HG03565 (cell line): Measurements from ENCODE around the gene KCNJ12.

ENCODE experiments used
- ATAC-seq: cut with Tn5 transposase; IDR thresholded peaks from one replicate; pipeline ENCODE4 v1.9.1; 2021; ENCODE audit warnings: mild to moderate bottlenecking, moderate library complexity; ENCODE audit not compliant: unreplicated experiment

Gene KCNJ12

DNA sequence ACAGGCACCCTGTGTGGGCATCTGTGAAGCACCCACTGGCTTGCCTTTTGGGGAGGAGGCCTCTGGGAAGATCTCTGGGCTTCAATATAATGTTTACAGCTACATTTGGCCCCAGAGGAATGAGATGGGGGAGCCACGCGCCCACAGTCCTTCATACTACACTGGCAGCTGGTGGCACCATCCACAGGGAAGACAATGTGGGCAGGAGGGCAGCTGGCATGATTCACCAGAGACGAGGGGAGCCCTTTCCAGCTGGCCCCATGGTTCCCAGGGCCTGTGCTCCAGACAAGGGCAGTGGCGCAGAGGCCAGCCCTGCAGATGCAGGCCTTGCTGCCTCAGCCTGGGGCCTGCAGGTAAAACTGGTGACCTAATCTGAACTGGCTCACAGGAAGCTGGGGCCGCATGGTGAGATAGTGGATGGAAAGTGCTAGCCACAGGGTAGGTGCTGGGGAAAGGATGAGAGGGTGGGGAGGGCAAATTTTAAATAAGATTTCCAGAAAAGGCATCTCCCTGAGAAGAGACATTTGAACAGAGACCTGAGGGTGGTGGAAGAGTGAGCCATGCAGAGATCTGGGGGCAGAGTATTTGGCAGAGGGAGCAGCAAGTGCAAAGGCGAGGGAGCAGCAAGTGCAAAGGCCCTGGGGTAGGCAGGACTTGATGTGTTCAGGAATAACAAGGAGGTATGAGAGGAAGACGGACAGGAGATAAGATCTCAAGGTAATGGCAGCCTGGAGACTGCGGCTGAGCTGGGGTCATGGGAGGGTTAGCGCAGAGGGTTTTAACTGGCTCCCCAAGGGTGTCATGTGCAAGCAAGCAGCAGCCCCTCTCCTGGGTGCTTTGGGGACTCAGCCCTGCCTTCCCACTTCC lies 12.1 kb upstream of the KCNJ12 start:
- ATAC-seq = no peak

DNA sequence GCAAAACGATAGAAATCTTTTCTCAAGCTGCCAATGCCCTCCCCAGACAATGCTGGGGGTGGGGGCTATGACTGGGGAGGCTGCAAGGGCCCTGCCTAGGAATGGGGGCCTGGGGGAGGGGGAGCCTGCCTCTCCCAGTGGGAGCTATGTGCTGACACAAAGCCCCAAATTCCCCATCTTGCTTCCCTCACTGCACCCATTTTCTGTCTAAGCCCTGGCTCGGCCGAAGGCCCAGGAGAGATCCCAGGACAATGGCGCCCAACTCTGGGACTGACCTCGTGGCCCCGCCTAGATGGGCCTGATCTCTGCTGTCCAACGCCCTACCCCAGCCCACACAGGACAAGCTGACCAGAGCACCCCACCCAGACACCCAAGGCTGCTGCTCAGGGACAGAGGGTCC lies 11.1 kb upstream of the KCNJ12 start:
- no peak for ATAC-seq

GRCh38 chr17:21368545-21369246 lies 7.5 kb upstream of the KCNJ12 start:
- no peak for ATAC-seq

- no peak for ATAC-seq
Measured at GRCh38 chr17:21369395-21369794, 6.8 kb upstream of the KCNJ12 start.

DNA sequence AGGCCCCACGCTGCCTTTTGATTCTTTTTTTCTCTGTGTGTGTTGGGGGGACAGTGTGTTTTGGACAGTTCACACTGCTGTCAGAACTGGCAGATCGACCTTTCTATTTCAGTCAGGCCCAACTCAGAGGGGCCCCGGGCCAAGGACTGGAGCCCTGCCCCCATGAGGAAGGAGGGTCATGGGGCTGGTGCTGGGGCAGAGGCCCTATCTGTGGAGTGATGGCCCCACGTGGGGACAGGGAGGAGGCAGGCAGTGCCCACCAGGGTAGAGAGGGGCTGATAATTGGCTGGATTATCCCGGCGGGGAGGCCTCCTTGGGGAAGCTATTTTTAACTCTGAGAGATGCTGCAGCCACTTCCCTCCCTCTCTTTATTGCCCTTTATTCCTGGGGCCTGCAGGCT lies 5.7 kb upstream of the KCNJ12 start:
- ATAC-seq = no peak

DNA sequence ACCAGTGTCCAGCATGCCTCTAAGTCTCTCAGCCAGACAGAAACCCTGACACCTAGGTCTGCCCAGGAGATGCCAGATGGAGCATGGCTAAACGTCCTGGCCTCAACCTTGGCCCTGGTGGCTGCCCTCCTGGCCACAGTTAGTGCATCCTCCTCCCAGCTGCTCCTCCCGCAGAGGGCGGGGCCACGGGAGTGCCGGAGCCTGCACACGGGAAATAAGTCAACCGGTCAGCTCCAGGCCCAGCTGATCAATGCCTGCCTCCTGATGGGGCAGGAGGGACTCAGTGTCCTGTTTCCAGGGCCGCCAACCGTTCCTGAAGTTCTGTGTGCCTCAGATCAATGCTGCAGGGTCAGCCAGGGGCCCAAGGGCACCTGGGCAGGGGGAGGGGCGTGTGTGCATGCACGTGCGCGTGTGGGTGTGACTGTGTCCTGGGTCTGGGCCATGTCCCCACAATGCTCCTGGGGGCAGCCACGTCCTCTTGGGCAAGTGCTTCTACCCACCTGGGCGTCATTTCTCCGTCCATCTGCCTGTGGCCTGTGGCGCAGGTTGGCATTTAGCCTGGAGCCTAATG lies 4.6 kb upstream of the KCNJ12 start:
- no peak for ATAC-seq

DNA sequence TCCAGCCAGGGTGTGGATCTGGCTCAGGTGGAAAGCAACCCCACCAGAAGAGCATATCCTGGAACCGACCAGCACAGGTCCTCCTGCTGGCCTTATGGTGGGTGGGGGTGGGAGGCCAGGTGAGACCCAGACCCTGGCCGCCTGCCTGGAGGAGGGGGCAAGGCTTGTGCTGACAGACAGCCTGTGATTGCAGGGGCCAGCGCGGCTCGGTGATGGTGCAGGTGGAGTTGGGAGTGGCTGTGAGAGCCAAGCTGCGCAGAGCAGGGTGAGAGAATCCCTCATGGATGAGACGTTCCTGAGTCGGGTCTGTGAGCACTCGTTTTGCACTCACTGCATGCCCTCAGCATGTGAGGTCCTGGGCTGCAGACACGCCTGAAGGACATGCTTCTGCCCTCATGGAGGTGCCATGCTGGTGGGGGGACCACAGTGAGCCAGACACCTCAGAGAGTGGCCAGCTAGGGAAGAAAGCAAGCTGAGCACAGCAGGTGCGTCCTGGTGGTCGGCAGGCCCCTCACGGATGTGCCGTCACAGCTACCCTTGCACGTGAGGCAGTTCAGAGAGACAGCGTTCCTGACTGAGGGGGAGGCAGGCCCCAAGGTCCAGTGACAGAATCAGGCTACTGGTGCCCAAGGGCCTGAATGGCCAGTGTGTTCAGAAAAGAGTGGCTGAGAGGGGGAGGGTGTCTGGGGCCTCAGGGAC lies 3.8 kb upstream of the KCNJ12 start:
- no peak for ATAC-seq

DNA sequence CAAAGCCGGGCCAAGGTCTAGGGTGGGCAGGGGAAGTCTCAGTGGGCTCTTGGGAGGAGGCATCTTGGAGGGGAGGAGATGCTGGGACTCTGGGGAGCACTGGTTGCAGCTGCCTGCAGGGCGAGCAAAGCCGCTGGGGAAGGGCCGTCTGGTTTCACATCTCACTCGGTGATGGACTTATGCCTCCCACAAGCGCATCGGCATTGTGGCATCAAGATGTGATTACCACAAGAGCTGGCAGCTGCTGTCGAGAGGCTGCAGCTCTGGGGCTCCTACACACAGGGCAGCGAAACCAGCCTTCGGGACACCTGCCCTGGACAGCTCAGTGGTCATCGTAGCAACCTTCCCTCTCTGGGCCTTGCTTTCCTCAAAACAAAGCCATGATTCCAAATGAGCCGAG lies 3.1 kb upstream of the KCNJ12 start:
- no peak for ATAC-seq

DNA sequence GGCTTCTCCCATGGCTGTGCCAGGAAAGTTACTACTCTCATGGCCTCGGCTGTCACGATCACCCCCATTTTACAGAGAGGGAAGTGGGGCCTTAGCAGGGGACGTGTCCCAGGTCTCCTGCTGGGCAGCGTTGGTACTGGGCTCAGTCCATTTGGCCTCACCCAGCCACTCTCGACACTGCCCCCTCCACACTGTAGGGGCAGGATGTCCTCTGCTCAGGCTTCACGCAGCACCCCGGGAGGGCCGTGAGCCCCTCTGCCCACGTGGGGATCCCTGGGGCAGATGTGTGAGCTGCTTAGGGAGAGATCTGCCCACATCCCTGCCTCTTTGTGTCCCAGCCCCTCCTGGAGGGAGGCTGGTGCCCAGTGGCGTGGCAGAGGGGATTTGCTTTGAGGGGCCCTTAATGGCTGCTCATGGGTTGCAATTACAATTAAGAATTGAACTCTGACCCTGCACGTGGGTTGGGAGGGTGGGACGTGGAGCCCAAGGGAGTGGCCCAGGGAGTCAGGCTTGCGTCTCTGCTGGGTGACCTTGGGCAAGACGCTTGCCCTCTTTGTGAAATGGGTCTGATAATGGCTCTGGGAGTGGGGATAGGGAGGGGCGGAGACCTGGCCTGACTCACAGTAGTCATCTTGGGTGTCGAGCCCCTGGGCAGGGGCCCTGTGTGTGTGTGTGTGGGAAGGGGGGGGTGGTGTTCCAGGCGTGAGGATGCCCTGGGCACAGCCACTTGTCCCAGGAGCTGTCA lies 2.3 kb upstream of the KCNJ12 start:
- no peak for ATAC-seq

DNA sequence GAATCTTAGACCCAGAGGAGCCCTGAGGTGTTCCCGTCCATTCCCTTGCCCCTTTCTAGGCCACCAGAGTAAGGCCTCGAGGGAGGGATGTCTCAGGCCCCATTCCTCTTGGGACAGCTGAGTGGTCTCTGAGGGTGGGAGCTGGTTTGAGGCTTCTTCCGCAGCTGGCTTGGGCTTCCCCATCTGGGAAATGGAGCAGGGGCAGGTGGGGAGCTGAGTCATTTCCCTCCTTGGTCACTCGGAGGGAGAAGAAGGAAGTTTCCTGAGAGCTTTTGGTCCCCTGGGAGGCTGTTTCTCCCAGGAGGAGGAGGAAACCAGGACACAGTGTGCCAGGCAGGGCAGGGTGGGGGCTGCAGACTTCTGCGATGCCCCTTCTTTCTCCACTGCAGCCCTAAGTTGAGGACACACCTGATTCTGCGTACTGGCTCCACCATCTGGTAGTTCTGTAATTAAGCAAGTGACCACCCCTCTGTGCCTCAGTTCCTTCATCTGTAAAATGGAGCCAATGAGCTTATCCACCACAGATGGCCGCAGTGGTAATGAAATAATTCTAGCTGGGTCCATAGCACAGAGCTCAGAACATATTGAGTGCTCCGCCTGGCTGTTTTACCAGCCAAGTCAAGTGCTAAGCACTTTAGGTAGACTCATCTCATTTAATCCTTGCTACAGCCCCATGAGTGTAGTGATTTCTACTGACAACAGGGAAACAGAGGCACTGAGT lies 1.6 kb upstream of the KCNJ12 start:
- no peak for ATAC-seq

- no peak for ATAC-seq
Measured at GRCh38 chr17:21375162-21375560, 996 bp upstream of the KCNJ12 start.

GRCh38 chr17:21375757-21376080 lies 438 bp upstream of the KCNJ12 start:
- ATAC-seq = no peak

DNA sequence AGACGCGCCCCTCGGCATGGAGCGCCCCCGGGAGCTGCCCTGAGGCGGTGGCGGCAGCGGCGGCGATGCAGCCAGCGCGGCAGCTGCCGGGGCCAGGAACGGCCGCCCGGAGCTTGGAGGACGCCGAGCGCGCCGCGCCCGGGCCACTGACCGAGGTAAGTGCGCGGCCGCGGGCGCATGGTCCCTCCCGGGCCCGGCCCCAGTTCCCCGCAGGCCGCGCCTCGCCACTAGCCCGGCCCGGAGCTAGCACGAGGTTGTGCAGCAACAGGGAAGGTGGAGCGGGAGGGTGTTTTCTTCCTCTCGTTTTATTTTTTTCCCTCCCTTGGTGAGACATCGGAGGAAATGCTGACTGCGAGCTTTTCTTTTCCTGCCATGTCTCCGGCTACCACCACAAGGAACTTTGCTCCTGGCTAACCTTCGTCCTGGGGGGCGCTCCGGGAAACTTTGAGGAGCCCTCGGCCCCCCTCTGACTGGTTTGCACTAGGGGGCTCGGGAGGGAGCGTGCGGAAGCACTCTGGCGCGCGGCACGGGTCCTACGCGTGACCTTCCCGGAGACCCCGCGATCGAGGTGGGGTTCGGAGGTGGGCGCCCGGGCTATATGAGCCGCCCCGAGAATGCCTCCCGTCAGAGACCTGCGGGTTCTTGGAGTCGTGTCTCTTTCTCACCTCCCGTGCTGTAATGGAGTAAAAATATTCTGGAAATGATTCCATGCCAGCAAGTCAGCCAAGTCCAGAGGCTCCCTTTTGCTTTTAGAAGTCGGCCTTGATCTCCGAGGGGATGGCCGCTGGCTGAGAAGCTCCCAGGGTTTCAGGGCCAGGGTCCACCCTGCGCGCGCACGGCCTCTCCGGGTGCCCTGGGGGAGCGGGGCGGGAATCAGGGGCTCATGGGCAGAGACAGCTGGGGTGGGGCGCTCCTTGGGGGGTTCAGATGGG lies 868 bp downstream of the KCNJ12 start:
- no peak for ATAC-seq

- no peak for ATAC-seq
Measured at GRCh38 chr17:21377705-21378396, 1.7 kb downstream of the KCNJ12 start.

GRCh38 chr17:21378553-21378952 lies 2.4 kb downstream of the KCNJ12 start:
- no peak for ATAC-seq

DNA sequence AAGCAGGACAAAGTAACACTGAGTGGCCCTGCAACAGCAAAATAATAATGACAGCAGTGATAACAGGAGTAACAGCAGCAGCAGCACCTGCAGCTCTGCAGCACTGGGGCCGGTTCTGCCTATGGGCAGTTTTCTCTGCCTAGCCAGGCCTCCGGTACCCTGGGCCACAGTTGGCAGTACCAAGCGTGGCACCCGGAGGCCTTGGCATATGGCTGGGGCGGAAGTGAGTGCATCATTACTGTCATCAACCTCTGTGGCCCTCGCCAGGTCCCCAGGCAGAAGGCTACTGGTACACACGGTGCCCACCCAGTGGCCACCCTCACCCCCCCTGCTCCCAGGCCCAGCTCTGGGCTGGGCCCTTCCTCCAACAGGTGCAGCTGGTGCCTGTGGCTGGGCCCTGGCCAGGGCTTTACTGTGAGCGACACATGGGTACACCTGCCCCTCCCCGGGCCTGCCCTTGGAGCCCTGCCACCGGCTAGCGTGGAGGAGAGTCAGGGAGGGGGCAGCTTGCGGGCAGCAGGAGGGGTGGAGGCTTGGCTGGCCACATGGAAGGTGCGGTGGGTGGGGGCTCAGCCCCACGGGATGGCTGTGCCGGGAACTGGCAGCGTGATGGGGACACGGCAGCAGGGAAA lies 3.0 kb downstream of the KCNJ12 start:
- ATAC-seq = no peak

DNA sequence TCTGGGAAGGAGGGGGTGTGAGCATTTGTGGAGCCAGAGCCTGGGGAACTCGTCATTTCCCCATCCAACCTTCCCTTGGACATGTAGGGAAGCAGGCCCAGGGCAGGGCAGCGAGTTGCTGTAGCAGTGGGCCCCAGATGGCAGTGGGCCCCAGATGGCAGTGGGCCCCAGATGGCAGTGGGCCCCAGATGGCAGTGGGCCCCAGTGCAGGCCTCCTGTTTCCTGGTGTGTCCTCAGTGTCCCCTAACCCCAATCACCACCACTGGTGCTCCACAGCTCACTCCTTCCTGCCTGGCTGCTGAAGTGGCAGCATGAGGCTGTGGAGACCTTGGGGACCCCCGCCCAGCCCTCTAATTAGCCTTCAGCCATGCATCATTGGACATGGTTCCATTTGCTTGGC lies 4.5 kb downstream of the KCNJ12 start:
- no peak for ATAC-seq

DNA sequence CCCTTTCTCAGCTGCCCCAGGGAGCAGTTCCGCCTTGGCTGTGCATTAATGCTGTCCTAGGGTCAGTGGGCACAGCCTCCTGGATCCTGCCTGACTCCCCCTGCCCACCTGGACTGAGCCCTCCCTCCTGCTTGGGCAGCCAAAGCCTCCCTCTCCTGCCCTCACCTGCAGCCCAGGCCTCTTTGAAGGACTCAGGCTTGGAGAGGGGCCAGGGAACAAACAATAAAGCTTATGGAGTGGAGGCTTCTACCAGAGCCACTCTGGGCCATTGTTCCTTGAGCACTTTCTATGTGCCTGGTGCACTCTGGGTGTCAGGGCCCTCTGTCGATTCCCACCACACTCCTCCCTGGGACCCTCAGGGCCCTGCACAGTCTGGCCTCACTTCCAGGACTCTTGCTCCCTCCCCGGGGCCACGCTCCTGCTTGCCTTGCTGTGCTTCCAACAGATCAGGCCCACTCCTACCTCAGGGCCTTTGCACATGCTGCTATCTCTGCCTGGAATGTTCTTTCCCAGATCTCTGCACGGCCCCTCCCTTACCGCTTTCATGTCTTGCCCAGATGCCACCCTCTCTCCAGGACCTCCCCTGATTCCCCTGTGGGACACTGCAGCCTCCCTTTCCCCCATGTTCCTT lies 5.0 kb downstream of the KCNJ12 start:
- ATAC-seq = no peak
